Brain microvascular endothelial cell (primary cell): Measurements from ENCODE around the gene ALOX5.
"Not testable (repeated sequence)": the region's sequence is repeated elsewhere in the genome, so short reads cannot be mapped to it uniquely, and the experiment has no call there.

Experiments used
- DNase-seq: peaks from one replicate; pipeline ENCODE4 v3.0.0-alpha.2; 2020
- H3K27ac ChIP-seq: fragments of 250-450 bp; sonication (Bioruptor Pico); 2 replicates; pipeline ENCODE4 v1.5.1; 2020; ENCODE audit warnings: mild to moderate bottlenecking, moderate library complexity
- H3K27me3 ChIP-seq: fragments of 250-450 bp; sonication (Bioruptor Pico); replicated peaks from 2 replicates; pipeline ENCODE4 v1.5.1; 2020; ENCODE audit warnings: mild to moderate bottlenecking
- H3K36me3 ChIP-seq: fragments of 250-450 bp; sonication (Bioruptor Pico); replicated peaks from 2 replicates; pipeline ENCODE4 v1.5.1; 2020; ENCODE audit warnings: mild to moderate bottlenecking
- H3K4me3 ChIP-seq: 2 replicates; pipeline ENCODE4 v1.5.1; 2011; ENCODE audit warnings: low read depth, mild to moderate bottlenecking, control low read depth, low read length, moderate library complexity
- in situ Hi-C: cut with HindIII; loops from 2 replicates; pipeline ENCODE4 v1.10.0; 2017; ENCODE audit warnings: low sequenced_read_pairs, low pct_ligation_motif_present
- TF ChIP-seq, protein P1 (sequence below): IDR thresholded peaks from 2 replicates; pipeline ENCODE4 v1.5.1; 2011; ENCODE audit warnings: low read depth, mild to moderate bottlenecking, moderate library complexity, low read length, control low read depth, inconsistent platforms; ENCODE audit errors: missing control alignments

The ALOX5 gene

DNA sequence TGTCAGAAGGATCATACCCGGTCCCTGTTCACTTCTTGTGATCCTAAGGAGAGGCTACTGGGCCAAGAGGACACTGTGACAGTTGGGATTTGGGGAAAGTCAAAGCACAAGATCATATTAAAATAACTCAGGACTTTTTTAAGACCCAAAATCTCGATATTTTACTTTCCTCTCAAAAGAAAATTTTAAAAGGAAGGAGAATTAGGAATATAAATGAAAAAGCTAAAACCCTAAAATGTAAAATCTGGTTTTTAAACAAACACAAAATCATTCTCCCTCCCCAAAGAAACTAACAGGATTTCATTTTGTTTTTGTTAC is 36.4 kb downstream of the ALOX5 start:
- in situ Hi-C loops: no loop called here
- DNase-seq: no peak
- H3K27ac ChIP-seq: no peak overlapping the region

DNA sequence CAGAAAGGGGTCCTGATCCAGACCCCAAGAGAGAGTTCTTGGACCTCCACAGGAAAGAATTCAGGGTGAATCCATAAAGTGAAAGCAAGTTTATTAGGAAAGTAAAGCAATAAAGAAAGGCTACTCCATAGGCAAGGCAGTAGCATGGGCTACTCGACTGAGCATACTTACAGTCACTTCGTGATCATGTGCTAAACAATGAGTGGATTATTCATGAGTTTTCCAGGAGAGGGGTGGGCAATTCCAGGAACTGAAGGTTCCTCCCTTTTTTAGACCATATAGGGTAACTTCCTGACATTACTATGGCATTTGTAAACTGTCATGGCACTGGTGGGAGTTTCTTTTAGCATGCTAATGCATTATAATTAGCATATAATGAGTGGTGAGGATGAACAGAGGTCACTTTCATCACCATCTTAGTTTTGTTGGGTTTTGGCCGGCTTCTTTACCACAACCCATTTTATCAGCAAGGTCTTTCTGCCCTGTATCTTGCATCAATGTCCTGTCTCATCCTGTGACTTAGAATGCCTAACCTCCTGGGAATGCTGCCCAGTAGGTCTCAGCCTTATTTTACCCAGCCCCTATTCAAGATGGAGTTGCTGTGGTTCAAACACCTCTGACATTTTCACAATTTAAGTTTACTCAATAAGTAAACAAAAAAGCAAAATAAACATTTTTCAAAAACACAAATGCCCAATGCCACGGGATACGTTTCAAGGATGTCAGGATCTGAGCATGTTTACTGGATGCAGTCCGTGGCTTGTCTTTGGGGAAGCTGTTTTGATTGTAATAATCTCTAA is 37.0 kb downstream of the ALOX5 start:
- in situ Hi-C loops: no loop called here

More for the DNA sequence above, 36.4 kb downstream of the ALOX5 start:
- Histone ChIP-seq H3K27me3 (peaks cover 8% of the 10 kb centered on the region), H3K36me3 (no peaks in the 10 kb centered on the region), H3K4me3 (no peak overlapping the region)
- TF ChIP-seq, protein P1, sequence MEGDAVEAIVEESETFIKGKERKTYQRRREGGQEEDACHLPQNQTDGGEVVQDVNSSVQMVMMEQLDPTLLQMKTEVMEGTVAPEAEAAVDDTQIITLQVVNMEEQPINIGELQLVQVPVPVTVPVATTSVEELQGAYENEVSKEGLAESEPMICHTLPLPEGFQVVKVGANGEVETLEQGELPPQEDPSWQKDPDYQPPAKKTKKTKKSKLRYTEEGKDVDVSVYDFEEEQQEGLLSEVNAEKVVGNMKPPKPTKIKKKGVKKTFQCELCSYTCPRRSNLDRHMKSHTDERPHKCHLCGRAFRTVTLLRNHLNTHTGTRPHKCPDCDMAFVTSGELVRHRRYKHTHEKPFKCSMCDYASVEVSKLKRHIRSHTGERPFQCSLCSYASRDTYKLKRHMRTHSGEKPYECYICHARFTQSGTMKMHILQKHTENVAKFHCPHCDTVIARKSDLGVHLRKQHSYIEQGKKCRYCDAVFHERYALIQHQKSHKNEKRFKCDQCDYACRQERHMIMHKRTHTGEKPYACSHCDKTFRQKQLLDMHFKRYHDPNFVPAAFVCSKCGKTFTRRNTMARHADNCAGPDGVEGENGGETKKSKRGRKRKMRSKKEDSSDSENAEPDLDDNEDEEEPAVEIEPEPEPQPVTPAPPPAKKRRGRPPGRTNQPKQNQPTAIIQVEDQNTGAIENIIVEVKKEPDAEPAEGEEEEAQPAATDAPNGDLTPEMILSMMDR: no peak

DNA sequence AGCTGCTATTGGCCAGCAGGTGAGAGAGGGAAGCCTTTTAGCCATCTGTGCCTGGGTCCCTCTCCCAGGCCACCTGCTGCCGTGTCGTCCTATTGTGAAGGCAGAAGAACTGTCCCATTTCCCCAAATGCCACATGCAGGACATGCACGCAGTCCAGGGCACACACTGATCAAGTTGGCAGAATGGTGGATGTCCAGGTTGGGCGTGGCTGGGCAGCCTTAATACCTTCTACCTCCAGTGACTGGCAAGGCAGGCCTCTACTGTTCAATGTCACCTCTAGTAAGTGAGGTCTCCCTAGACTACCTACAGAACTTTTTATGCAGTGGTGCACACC is 37.6 kb downstream of the ALOX5 start:
- no peaks in the 10 kb centered on the region for H3K36me3 ChIP-seq
- no peak overlapping the region for H3K4me3 ChIP-seq
- peaks cover 4% of the 10 kb centered on the region for H3K27me3 ChIP-seq
- in situ Hi-C loops: no loop called here
- TF ChIP-seq, protein P1: no peak
- no peak overlapping the region for H3K27ac ChIP-seq
- no peak for DNase-seq

More for the DNA sequence above, 37.0 kb downstream of the ALOX5 start:
- TF ChIP-seq, protein P1: no peak
- Histone ChIP-seq H3K4me3 (no peak overlapping the region), H3K27me3 (peaks cover 8% of the 10 kb centered on the region), H3K36me3 (no peaks in the 10 kb centered on the region), H3K27ac (no peak overlapping the region)
- no peak for DNase-seq

DNA sequence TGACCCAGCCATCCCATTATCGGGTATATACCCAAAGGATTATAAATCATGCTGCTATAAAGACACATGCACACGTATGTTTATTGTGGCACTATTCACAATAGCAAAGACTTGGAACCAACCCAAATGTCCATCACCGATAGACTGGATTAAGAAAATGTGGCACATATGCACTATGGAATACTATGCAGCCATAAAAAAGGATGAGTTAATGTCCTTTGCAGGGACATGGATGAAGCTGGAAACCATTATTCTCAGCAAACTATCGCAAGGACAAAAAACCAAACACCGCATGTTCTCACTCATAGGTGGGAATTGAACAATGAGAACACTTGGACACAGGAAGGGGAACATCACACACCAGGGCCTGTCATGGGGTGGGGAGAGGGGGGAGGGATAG is 41.0 kb downstream of the ALOX5 start:
- H3K27ac ChIP-seq, H3K36me3 ChIP-seq, H3K27me3 ChIP-seq, H3K4me3 ChIP-seq, in situ Hi-C loops, DNase-seq: not testable (repeated sequence)

DNA sequence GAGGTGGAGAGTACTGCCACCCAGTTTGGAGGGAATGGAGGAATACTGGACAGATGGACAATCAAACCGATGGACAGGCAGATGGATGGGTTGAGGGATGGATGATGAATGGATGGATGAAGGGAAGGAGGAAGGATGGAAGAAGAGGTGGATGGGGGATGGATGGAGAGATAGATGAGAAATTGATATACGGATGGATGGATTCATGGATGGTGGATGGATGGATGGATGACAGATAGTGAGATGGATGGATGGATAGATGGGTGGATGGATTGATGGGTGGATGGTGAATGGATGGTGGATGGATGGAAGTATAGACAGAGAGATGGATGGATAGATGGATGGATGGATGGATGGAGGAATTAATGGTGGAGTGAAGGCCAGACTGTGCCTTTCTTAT is 42.6 kb downstream of the ALOX5 start:
- TF ChIP-seq, protein P1: no peak
- in situ Hi-C loops: no loop called here
- no peak for DNase-seq
- H3K4me3 ChIP-seq: no peak overlapping the region
- H3K27ac ChIP-seq: no peak overlapping the region
- H3K36me3 ChIP-seq: no peaks in the 10 kb centered on the region
- no peaks in the 10 kb centered on the region for H3K27me3 ChIP-seq

DNA sequence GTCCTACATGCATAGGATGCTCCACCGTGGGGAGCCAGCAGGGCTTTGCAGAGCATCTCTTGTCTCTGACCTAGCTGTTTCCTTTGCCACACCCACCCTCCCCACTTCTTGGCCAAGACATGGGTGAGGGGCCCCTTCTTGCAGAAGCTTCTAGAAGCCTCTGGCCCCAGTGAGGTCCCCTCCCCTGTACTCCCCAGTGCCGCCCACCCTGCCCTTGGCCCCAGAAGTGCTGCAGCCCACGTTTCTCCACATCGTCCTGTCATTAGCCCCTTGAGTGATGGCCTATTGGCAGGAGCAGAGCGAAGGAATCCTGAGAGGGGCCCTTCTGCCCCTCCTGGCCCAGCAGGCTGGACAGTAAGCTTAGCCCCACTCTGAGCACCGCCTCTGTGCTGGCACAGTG is 43.7 kb downstream of the ALOX5 start:
- Histone ChIP-seq H3K36me3 (no peaks in the 10 kb centered on the region), H3K27me3 (no peaks in the 10 kb centered on the region), H3K4me3 (no peak overlapping the region), H3K27ac (no peak overlapping the region)
- TF ChIP-seq, protein P1: no peak
- DNase-seq: no peak
- in situ Hi-C loops: no loop called here
